Head of caudate nucleus (tissue), 42 donors: ENCODE results near the gene PCDHGA10.
"Not testable (repeated sequence)": the region's sequence is repeated elsewhere in the genome, so short reads cannot be mapped to it uniquely, and the experiment has no call there.

ENCODE experiments used
- DNase-seq, 42 donors: peaks; one replicate each; pipeline versions ENCODE4 v3.0.0 to v3.0.0-alpha.2; 2020 to 2021; ENCODE audit warnings: mixed read lengths in 7 of 42
- intact Hi-C: fragments of 100-400 bp; cut with DNase I; formaldehyde crosslinking; loops from one replicate; pipeline ENCODE4 v1.15.0; 2022

PCDHGA10 gene

DNA sequence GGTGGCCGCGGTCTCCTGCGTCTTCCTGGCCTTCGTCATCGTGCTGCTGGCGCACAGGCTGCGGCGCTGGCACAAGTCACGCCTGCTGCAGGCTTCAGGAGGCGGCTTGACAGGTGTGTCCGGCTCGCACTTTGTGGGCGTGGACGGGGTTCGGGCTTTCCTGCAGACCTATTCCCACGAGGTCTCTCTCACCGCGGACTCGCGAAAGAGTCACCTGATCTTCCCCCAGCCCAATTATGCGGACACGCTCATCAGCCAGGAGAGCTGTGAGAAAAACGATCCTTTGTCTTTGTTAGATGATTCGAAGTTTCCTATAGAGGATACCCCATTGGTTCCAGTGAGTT is 2.5 kb downstream of the PCDHGA10 start:
- intact Hi-C loops, result loop anchor here (10.0 kb wide), 1 partner anchor 140 kb away; no protein-coding TSS in a partner anchor

DNA sequence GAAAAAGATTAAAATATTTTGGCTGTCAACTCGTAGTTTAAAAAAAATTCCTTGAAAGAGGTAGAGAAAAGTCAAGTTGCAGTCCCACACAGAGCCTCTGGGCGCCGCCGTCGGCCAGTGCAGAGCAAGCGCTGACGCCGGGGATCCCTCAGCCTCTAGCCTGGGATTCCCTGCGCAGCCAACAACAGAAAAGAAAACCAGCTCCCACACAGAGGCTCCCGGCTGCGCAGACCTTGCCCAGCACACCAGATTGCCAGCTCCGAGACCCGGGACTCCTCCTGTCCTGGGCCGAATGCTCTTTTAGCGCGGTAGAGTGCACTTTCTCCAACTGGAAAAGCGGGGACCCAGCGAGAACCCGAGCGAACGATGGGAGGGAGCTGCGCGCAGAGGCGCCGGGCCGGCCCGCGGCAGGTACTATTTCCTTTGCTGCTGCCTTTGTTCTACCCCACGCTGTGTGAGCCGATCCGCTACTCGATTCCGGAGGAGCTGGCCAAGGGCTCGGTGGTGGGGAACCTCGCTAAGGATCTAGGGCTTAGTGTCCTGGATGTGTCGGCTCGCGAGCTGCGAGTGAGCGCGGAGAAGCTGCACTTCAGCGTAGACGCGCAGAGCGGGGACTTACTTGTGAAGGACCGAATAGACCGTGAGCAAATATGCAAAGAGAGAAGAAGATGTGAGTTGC is 4.8 kb downstream of the PCDHGA10 start, which contains the start of gene PCDHGB7:
Gene PCDHGB7 (plus strand): TSS at position 184 of the 679 bp plus-strand sequence. CDS start 183 bp downstream, at position 367.
- DNase-seq, result peak in 40 of 42 donors; percentile 22 to 75 (median 50)
- intact Hi-C loops, result loop anchor here (10.0 kb wide), 1 partner anchor 137 kb away; no protein-coding TSS in a partner anchor

More for the DNA sequence above, 2.5 kb downstream of the PCDHGA10 start:
- peak in 1 of 42 donors; percentile 27 for DNase-seq

DNA sequence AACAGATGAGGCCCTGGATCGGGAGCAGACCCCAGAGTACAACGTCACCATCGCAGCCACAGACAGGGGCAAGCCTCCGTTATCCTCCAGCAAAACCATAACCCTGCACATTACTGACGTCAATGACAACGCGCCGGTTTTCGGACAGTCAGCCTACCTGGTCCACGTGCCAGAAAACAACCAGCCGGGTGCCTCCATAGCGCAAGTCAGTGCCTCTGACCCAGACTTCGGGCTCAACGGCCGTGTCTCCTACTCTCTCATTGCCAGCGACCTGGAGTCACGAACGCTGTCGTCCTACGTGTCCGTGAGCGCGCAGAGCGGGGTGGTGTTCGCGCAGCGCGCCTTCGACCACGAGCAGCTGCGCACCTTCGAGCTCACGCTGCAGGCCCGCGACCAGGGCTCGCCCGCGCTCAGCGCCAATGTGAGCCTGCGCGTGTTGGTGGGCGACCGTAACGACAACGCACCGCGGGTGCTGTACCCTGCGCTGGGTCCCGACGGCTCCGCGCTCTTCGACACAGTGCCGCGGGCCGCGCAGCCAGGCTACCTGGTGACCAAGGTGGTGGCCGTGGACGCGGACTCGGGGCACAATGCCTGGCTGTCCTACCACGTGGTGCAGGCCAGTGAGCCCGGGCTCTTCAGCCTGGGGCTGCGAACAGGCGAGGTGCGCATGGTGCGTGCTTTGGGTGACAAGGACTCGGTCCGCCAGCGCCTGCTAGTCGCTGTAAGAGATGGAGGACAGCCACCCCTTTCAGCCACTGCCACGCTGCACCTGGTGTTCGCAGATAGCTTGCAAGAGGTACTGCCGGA is 6.5 kb downstream of the PCDHGA10 start:
- intact Hi-C loops, result loop anchor here (10.0 kb wide), 1 partner anchor 136 kb away; no protein-coding TSS in a partner anchor
- peak in 1 of 42 donors; percentile 21 for DNase-seq

DNA sequence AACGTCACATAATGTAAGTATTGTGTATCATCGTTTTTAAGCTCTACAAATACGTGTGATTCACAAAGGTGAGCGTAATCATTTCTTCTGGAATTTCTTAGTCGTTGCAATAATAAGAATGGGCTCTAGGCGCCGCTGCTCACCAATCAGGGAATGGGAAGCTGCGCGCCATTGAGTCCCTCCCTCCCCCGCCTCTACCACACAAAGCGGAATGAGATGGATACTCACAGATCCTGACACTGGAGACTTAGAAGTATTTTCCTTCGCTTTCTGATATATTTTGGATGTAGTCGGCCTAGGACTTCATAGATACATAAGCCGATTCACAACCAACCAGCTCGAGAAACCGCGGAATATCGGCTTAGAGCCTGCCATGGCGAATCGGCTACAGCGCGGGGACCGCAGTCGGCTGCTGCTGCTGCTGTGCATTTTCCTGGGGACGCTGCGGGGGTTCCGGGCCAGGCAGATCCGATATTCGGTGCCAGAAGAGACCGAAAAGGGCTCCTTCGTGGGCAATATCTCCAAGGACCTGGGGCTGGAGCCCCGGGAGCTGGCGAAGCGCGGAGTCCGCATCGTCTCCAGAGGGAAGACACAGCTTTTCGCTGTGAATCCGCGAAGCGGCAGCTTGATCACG is 8.2 kb downstream of the PCDHGA10 start, which contains the start of gene PCDHGA11:
Gene PCDHGA11 (plus strand): TSS at position 197 of the 634 bp plus-strand sequence. CDS start 177 bp downstream, at position 374.
- DNase-seq, result peak in 4 of 42 donors; percentile 30 to 55 (median 45)
- intact Hi-C loops, result loop anchor here (10.0 kb wide), 1 partner anchor 104 kb away; no protein-coding TSS in a partner anchor

DNA sequence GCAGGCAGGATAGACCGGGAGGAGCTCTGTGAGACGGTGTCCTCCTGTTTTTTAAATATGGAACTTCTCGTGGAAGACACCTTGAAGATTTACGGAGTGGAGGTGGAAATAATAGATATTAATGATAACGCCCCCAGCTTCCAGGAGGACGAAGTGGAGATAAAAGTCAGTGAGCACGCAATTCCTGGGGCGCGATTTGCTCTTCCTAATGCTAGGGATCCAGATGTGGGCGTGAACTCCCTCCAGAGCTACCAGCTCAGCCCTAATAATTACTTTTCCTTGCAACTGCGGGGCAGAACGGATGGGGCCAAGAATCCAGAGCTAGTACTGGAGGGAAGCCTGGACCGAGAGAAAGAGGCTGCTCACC is 8.7 kb downstream of the PCDHGA10 start:
- DNase-seq, result peak in 1 of 42 donors; percentile 13
- intact Hi-C loops, result loop anchor here (10.0 kb wide), 1 partner anchor 103 kb away; no protein-coding TSS in a partner anchor

DNA sequence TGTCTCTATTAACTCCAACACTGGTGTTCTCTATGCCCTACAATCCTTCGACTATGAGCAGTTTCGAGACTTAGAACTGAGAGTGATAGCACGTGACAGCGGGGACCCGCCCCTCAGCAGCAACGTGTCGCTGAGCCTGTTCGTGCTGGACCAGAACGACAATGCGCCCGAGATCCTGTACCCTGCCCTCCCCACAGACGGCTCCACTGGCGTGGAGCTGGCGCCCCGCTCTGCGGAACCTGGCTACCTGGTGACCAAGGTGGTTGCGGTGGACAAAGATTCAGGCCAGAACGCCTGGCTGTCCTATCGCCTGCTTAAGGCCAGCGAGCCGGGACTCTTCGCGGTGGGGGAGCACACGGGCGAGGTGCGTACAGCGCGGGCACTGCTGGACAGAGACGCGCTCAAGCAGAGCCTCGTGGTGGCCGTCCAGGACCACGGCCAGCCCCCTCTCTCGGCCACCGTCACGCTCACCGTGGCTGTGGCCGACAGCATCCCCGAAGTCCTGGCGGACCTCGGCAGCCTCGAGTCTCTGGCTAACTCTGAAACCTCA is 10.0 kb downstream of the PCDHGA10 start:
- intact Hi-C loops, result loop anchor here (10.0 kb wide), 1 partner anchor 102 kb away; no protein-coding TSS in a partner anchor
- peak in 1 of 42 donors; percentile 15 for DNase-seq

DNA sequence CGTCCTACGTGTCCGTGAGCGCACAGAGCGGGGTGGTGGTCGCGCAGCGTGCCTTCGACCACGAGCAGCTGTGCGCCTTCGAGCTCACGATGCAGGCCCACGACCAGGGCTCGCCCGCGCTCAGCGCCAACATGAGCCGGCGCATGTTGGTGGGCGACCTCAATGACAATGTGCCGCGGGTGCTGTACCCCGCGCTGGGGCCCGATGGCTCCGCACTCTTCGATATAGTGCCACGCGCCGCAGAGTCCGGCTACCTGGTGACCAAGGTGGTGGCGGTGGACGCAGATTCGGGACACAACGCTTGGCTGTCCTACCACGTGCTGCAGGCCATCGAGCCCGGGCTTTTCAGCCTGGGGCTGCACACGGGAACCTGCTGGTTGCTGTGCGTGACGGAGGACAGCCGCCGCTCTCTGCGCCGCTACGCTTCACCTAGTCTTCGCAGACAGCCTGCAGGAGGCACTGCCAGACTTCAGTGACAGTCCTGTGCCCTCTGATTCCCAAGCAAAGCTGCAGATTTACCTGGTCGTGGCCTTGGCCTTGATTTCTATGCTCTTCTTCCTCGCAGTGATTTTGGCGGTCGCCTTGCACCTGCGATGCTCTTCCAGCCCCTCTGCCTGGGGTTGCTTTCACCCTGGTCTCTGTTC is 15.1 kb downstream of the PCDHGA10 start:
- intact Hi-C loops, result loop anchor here (10.0 kb wide), 1 partner anchor 97 kb away; no protein-coding TSS in a partner anchor
- no peak for DNase-seq

DNA sequence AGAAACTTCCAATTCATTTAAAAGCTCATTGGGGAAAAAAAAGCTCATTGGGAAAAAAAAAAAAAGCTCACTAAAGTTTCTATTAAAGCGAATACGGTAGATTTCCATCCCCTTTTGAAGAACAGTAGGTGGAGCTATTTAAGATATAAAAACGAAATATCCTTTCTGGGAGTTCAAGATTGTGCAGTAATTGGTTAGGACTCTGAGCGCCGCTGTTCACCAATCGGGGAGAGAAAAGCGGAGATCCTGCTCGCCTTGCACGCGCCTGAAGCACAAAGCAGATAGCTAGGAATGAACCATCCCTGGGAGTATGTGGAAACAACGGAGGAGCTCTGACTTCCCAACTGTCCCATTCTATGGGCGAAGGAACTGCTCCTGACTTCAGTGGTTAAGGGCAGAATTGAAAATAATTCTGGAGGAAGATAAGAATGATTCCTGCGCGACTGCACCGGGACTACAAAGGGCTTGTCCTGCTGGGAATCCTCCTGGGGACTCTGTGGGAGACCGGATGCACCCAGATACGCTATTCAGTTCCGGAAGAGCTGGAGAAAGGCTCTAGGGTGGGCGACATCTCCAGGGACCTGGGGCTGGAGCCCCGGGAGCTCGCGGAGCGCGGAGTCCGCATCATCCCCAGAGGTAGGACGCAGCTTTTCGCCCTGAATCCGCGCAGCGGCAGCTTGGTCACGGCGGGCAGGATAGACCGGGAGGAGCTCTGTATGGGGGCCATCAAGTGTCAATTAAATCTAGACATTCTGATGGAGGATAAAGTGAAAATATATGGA is 17.7 kb downstream of the PCDHGA10 start, which contains the start of gene PCDHGA12:
Gene PCDHGA12 (plus strand): TSS at position 176 of the 782 bp plus-strand sequence. CDS start 253 bp downstream, at position 429.
- DNase-seq, result peak in 25 of 42 donors; percentile 15 to 70 (median 39)
- intact Hi-C loops, result no loop called here

DNA sequence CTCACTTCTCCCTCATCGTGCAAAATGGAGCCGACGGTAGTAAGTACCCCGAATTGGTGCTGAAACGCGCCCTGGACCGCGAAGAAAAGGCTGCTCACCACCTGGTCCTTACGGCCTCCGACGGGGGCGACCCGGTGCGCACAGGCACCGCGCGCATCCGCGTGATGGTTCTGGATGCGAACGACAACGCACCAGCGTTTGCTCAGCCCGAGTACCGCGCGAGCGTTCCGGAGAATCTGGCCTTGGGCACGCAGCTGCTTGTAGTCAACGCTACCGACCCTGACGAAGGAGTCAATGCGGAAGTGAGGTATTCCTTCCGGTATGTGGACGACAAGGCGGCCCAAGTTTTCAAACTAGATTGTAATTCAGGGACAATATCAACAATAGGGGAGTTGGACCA is 18.5 kb downstream of the PCDHGA10 start:
- intact Hi-C loops, result no loop called here
- no peak for DNase-seq

DNA sequence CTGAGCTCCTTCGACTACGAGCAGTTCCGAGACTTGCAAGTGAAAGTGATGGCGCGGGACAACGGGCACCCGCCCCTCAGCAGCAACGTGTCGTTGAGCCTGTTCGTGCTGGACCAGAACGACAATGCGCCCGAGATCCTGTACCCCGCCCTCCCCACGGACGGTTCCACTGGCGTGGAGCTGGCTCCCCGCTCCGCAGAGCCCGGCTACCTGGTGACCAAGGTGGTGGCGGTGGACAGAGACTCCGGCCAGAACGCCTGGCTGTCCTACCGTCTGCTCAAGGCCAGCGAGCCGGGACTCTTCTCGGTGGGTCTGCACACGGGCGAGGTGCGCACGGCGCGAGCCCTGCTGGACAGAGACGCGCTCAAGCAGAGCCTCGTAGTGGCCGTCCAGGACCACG is 19.5 kb downstream of the PCDHGA10 start:
- DNase-seq, intact Hi-C loops: not testable (repeated sequence)

DNA sequence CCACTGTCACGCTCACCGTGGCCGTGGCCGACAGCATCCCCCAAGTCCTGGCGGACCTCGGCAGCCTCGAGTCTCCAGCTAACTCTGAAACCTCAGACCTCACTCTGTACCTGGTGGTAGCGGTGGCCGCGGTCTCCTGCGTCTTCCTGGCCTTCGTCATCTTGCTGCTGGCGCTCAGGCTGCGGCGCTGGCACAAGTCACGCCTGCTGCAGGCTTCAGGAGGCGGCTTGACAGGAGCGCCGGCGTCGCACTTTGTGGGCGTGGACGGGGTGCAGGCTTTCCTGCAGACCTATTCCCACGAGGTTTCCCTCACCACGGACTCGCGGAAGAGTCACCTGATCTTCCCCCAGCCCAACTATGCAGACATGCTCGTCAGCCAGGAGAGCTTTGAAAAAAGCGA is 19.9 kb downstream of the PCDHGA10 start:
- intact Hi-C loops, result not testable (repeated sequence)

DNA sequence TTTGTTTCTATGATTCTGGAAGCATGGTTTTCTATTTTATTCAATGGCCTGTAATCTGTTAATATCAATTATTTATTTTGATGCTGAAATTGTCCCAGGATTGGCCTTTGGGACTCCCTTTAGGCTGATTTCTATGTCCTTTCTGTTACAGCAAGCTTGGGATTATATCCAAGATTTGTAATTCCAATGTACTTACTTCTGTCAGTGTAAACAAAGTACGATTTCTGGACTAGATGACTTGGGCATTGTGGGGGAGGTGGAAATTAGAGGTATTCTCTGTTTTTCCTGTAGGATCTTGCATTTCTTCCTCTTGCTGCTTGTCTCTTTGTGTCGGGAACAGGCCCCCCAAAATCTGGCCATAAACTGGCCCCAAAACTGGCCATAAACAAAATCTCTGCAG is 21.2 kb downstream of the PCDHGA10 start:
- DNase-seq, result no peak
- intact Hi-C loops, result no loop called here

More for the DNA sequence above, 19.9 kb downstream of the PCDHGA10 start:
- not testable (repeated sequence) for DNase-seq

DNA sequence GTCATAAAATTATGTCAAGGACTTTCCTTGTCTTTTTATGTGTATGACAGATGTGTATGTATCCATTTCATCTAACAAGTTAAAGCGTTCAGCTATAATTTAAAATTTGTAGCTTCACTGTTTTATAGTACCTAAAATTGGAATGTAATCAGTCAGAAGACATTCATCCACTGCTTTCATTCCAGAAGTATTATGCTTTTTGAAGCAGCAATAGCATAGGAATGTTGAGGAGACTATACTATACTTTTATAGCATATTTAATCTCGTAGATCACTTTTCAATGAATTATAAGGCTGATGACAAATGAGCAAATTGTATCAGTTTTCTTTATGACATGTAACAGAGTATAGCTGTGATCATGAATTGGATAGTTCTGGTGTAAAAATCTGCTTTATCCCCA is 24.4 kb downstream of the PCDHGA10 start:
- DNase-seq, result no peak
- intact Hi-C loops, result no loop called here

DNA sequence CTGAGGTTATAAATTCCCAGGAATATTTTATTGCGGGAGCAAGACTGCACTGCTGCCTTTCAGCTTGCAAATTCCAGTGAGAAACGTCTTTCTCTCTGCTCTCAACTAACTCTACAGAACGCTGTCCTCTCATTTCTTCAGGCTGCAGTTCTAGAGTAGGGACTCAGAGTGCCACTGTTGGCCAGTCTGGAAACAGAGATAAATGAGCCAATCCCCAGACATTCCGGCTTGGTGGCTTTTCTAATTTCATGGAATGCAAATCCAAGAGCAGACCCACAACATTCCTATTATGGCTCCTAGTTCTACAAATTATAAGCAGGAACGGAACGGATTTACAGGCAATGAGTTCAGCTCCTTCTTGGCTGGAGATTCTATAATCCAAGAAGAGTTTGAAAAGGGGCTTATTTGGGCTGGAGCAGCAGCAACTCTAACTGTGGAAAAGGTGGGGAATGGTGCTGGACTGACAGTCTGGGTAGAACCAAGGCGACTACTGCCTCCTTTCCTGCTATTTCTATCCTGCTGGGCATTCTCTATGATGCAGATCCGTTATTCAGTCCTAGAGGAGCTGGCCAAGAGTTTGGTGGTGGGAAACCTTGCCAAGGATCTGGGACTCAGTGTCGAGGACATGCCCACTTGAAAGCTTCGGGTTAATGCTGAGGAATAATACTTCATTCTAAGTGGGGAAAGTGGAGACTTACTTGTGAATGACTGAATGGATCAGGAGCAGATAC is 26.8 kb downstream of the PCDHGA10 start:
- DNase-seq, result no peak
- intact Hi-C loops, result no loop called here

DNA sequence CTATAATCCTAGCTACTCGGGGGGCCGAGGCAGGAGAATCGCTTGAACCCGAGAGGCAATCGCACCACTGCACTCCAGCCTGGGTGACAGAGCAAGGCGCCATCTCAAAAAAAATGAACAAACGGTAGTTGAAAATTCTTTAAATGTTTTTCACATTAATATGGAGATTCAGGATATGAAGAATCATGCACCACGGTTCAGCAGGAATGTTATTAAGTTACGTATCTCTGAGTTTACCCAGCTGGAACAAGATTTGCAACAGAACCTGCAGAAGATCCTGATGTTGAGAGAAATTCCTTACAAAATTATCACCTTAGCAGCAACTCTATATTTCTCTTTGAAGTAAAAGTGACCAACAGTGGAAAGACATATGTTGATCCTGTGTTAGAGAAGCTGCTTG is 27.6 kb downstream of the PCDHGA10 start:
- DNase-seq, result no peak
- intact Hi-C loops, result no loop called here

DNA sequence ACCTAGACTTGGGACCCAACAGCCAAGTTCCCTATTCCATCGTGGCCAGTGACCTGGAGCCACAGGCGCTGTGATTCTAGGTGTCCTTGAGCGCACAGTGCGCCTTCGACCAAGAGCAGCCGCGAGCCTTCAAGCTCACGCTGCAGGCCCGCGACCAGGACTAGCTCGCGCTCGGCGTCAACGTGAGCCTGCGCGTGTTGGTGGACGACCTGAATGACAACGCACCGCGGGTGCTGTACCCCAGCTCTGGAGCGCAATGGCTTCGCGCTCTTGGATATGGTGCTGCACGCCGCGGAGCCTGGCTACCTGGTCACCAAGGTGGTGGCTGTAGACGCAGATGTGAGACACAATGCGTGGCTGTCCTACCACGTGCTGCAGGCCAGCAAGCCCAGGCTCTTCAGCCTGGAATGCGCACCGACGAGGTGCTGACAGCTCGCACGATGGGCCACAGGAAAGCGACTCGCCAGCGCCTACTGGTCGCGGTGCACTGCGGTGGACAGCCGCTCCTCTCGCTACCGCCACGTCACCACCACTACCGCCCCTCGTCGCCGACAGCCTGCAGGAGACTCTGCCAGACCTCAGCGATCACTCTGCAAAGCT is 28.9 kb downstream of the PCDHGA10 start:
- intact Hi-C loops, result no loop called here
- DNase-seq, result no peak
